Measurements from ENCODE around the gene TRIP6. TPM values are rescaled to one million over a fixed set of nuclear protein-coding genes. Genes with fewer than 3 reads are reported as not detected.
A peak's percentile ranks its signal among the peaks of the same experiment; 100 is the strongest.

The TRIP6 gene
- total RNA-seq, 4 donors from 2014 or later = 4.6 to 9.1 (median 7.3) TPM

- Histone ChIP-seq H3K4me1 (no peaks in the 10 kb centered on the region), H3K27ac (no peak overlapping the region), H3K27me3 (peaks cover 10 to 13% (median 13%) of the 10 kb centered on the region in 3 donors), H3K4me3 (no peak overlapping the region), H3K9me3 (no peaks in the 10 kb centered on the region), H3K36me3 (no peaks in the 10 kb centered on the region)
- ATAC-seq (no peak), DNase-seq (no peak)
- in situ Hi-C loops (cut with MboI; ENCODE audit: low sequenced_read_pairs in 4 of 4) (no loop called here), intact Hi-C loops (cut with DNase I; ENCODE audit: low total_unique reads) (no loop called here)
- TF ChIP-seq CTCF (IDR thresholded peaks at IDR 0.05 in 4 of 5, conservative IDR thresholded peaks at IDR 0.05 in 1 of 5) = no peak
- no peak for TF ChIP-seq POLR2A (IDR thresholded peaks at IDR 0.05)
Observed at GRCh38 chr7:100822236-100823139, 44.7 kb upstream of the TRIP6 start.

GRCh38 chr7:100823140-100823525 lies 44.1 kb upstream of the TRIP6 start:
- ATAC-seq = no peak
- in situ Hi-C loops (cut with MboI; ENCODE audit: low sequenced_read_pairs in 4 of 4) (no loop called here), intact Hi-C loops (cut with DNase I; ENCODE audit: low total_unique reads) (no loop called here)
- Histone ChIP-seq H3K27ac (no peak overlapping the region), H3K36me3 (no peaks in the 10 kb centered on the region), H3K9me3 (no peaks in the 10 kb centered on the region), H3K27me3 (peaks cover 15 to 19% (median 19%) of the 10 kb centered on the region in 3 donors), H3K4me3 (no peak overlapping the region), H3K4me1 (peaks cover 0 to 3% of the 10 kb centered on the region in 2 donors)
- no peak for DNase-seq
- TF ChIP-seq CTCF (IDR thresholded peaks at IDR 0.05 in 4 of 5, conservative IDR thresholded peaks at IDR 0.05 in 1 of 5) = no peak
- TF ChIP-seq POLR2A (IDR thresholded peaks at IDR 0.05) = no peak

GRCh38 chr7:100823534-100823933 lies 43.7 kb upstream of the TRIP6 start:
- DNase-seq (no peak), ATAC-seq (no peak)
- in situ Hi-C loops (cut with MboI; ENCODE audit: low sequenced_read_pairs in 4 of 4) = no loop called here
- peaks cover 0 to 3% of the 10 kb centered on the region in 2 donors for H3K4me1 ChIP-seq
- no peak overlapping the region for H3K27ac ChIP-seq
- no peaks in the 10 kb centered on the region for H3K9me3 ChIP-seq
- peaks cover 17 to 23% (median 22%) of the 10 kb centered on the region in 3 donors for H3K27me3 ChIP-seq
- H3K36me3 ChIP-seq = no peaks in the 10 kb centered on the region
- no peak overlapping the region for H3K4me3 ChIP-seq
- TF ChIP-seq CTCF (IDR thresholded peaks at IDR 0.05 in 4 of 5, conservative IDR thresholded peaks at IDR 0.05 in 1 of 5) = no peak
- no peak for TF ChIP-seq POLR2A (IDR thresholded peaks at IDR 0.05)
- intact Hi-C loops (cut with DNase I; ENCODE audit: low total_unique reads) = no loop called here

GRCh38 chr7:100824499-100825214 lies 42.5 kb upstream of the TRIP6 start:
- Histone ChIP-seq H3K9me3 (no peaks in the 10 kb centered on the region), H3K27ac (peak overlapping the region in 1 of 4 donors; percentile 64), H3K4me3 (peak overlapping the region in 3 of 4 donors; percentile 45 to 63 (median 62)), H3K27me3 (peaks cover 19 to 30% (median 29%) of the 10 kb centered on the region in 3 donors), H3K4me1 (peaks cover 0 to 3% of the 10 kb centered on the region in 2 donors), H3K36me3 (no peaks in the 10 kb centered on the region)
- ATAC-seq = no peak
- TF ChIP-seq POLR2A (IDR thresholded peaks at IDR 0.05) (no peak), CTCF (IDR thresholded peaks at IDR 0.05 in 4 of 5, conservative IDR thresholded peaks at IDR 0.05 in 1 of 5) (no peak)
- intact Hi-C loops (cut with DNase I; ENCODE audit: low total_unique reads) = no loop called here
- no peak for DNase-seq
- in situ Hi-C loops (cut with MboI; ENCODE audit: low sequenced_read_pairs in 4 of 4) = no loop called here

Data from gastrocnemius medialis (tissue), 4 donors.